ENCODE data around the gene CDH23.
A peak's percentile ranks its signal among the peaks of the same experiment; 100 is the strongest.

CDH23 gene

DNA sequence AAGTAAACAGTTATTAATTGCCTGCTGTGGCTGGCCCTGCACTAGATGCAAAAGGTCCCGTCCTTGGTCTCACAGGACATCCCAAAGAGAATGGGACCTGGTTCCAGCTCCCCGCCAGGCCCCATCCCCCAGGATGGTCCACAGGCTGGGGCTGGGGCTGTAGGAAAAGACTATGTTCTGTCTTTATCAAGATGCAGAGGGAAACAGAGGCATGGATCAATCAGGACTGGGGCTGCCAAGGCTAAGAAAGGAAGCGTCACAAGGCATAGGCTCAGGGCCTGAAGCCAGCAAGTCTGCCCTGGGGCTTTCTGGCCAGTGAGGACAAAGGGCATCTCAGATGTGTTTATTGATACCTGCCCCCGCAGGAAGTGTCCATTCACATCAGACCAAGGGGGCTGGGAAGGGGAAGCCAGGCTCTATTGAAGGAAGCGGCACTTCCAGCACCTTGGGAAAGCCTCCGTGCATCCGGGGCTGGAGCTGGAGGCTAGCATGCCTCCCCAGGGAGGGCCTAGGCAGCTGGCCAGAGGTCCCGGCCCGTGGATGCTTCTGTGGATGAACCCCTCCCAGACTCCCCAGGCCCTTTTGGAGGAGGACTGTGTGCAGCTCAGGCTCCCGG is 370.8 kb downstream of the CDH23 start:
- DNase-seq, result no peak

GRCh38 chr10:71769279-71769823 is 372.6 kb downstream of the CDH23 start:
- no peak for DNase-seq

- DNase-seq, result no peak
These were observed 373.5 kb downstream of the CDH23 start for GRCh38 chr10:71770255-71770654.

- DNase-seq, result no peak
These were observed 374.1 kb downstream of the CDH23 start for GRCh38 chr10:71770789-71771188.

DNA sequence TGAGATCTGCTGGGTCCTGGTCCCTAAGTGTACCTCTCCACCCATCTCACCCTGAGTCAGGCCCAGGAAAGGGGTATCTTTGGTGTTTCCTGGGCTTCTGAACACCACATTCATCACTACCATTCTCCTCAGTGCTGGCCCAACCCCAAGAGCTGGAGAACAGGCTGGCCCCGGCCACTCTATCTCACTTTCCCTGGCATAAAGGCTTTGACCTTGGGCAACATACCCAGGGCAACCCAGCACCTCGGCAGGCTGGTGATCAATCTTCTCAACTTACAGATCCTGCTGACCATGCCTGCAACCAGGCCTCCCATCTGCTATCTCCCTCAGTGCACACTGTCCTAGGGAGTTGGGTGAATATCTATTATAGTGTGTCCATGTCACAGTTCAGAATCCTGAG is 374.5 kb downstream of the CDH23 start:
- no peak for DNase-seq

DNA sequence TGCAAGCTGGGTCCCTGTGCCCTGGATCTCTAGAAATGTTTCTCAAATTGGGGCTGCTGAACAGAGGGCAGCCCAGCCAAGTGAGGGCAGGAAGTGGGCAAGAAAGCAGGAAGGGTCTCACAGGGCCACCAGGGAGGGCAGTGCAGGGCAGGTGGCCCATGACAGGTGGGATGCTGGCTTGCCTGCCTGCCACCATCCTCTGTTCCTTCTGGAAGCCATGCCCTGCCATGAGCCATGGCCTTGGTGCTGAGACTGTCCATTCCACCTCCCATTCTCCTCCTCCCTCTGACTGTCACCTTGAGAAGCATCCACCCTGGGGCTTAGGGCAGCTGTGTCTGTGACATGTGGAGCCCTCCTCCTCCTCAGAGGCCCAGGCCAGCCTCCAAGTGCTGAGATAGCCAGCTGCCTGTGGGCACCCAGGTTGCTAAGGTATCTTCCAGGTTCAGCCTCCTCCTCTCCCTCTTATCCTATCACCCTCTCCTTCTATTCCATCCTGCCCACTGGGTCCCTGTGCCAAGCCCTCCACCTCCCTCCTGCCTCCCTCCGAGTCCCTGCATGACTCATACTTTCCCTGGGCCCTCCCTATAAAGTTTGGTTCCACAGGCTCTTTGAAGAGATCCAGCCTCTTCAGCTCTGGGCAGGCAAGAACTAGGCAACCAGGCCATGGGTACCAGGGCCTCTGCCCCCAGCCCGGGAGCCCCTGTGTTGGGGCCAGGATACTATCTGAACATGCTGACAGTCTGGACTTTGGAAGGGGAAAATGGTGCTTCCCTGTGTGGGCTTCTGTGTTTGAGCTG is 375.3 kb downstream of the CDH23 start:
- DNase-seq, result no peak

GRCh38 chr10:71772832-71773220 is 376.1 kb downstream of the CDH23 start:
- no peak for DNase-seq

- peak; percentile 44 for DNase-seq
These were observed 376.7 kb downstream of the CDH23 start, which contains the start of gene VSIR for GRCh38 chr10:71773221-71773971. TSS of gene VSIR (minus strand) at chr10:71773520. CDS start at chr10:71773439, 81 bp downstream.

DNA sequence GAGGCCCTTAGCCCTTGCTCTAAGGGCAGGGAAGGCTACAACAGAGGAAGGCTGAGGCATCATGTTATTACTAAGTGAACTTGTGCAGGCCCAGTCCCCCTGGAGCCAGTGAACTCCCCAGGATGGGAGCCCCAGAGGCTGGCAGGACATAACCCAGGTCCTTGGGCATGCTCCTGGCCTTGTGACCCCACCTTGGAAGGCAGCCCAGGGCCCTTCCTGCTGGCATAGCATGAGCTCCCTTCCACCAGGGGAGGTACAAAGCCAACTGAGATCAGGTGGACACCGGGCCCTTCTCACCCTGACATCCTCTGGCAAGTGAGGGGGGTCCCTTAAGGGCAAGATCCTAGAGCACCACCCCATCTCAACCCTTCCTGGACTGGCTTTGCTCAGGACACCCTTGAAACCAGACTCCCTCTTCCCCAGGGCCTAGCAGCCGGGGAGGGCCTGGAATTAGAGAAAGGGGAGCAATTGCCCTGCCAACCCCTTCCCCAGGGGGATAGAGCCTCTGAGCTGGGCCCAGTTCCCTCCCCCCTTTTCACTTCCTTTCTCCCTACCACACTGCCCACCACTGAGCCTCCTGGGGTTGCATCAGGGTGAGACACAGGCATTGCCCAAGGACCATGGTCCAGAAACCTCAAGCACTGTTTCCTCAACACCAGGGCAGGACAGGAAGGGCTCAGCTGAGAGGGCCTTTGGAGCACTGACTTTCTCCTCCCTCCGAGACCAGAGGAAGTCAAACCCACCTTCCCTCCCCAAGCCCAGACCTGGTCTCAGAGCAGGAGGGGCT is 378.4 kb downstream of the CDH23 start:
- DNase-seq, result no peak

DNA sequence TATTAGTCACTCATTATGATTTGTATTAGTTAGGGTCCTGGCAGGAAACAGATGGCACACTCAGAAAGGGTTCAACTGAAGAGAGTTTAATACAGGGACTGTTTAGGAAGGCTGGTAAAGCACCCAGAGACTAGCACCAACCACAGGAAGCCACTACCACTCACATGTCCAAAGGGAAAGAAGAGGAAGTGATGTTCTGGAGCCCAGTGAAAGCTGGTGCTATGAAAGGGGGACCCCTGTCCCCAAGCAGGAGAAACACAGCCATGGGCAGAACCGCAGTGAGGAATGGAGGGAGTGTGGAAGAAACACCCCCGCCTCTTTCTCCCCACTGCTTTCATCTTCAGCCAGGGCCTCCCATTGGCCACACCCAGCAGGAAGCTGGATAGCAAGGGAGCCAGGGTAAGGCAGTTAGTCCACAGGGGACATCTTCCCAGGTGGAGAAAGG is 379.8 kb downstream of the CDH23 start:
- no peak for DNase-seq

- no peak for DNase-seq
These were observed 380.7 kb downstream of the CDH23 start for GRCh38 chr10:71777213-71777985.

DNA sequence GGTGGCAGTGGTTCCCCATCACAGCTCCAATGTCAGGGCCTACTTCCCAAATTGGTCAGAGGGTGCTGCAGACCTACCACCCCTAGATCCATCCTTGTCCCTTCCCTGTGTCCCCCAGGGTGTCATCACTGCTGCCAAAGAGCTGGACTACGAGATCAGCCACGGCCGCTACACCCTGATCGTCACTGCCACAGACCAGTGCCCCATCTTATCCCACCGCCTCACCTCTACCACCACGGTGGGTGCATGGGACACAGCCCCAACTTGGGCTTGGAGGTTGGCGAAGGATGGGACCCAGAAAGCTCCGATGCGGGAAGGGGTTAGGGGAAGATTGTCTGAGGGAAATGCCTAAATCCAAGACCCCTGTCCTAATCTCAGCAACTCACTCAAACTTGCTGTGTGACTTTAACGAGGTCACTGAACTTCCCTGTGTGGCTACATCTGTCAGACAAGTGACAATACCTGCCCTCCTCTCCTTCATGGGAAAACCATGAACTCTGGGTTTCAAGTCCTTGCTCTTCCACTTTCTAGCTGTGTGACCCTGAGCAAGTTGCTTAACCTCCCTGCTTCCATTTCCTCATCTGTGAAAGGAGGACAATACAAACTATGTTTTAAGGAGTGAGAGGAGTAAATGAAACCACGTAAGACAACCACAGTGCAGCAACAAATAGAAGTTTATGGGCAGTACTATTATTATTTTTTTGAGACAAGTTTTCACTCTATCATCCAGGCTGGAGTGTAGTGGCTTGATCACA is 381.5 kb downstream of the CDH23 start:
- no peak for DNase-seq

GRCh38 chr10:71779641-71780040 is 382.9 kb downstream of the CDH23 start:
- DNase-seq, result no peak

- DNase-seq, result no peak
These were observed 383.4 kb downstream of the CDH23 start for GRCh38 chr10:71780156-71780555.

GRCh38 chr10:71780719-71781118 is 384.0 kb downstream of the CDH23 start:
- DNase-seq, result no peak

GRCh38 chr10:71782221-71782916 is 385.6 kb downstream of the CDH23 start:
- DNase-seq, result no peak

DNA sequence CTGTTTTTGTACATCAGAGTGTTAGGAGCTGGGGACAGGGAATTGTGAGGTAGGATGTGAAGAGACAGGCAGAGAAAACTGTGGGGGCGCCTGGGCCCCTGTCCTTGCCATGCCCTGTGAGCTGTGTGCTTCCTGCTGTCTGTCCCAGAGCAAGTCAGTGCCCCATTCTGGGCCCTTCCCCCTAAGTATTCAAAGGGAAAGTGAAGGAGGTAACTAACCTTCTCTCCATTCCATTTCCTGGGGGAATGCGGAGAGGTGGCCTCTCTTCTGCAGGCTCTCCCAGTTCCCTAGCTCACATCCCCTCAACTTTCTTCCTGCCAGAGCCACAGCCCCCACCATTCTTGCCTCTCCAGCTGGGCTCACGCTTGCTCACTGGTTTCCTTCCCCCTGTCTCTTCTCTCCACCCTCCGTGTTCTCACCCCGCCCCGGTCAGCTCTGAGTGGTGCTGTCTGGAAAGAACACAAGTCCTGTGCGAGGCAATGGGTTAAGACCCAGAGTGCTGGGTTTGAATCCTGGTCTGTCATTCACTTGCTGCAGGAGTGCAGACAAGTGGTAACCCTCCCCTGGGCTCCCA is 386.3 kb downstream of the CDH23 start:
- no peak for DNase-seq

GRCh38 chr10:71783917-71784678 is 387.4 kb downstream of the CDH23 start:
- DNase-seq, result no peak

- DNase-seq, result no peak
These were observed 388.1 kb downstream of the CDH23 start for GRCh38 chr10:71784679-71785272.
